IPS-18a (cell line): ENCODE data around the gene RPS6KC1.
"Not testable (repeated sequence)": the region's sequence is repeated elsewhere in the genome, so short reads cannot be mapped to it uniquely, and the experiment has no call there.

ENCODE experiments used
- H3K27ac ChIP-seq: one replicate; pipeline ENCODE4 v1.5.1; 2013; ENCODE audit warnings: low read length
- H3K27me3 ChIP-seq: one replicate; pipeline ENCODE4 v1.6.1; 2013; ENCODE audit warnings: mild to moderate bottlenecking, low read length; ENCODE audit not compliant: control insufficient read depth, insufficient read depth
- H3K36me3 ChIP-seq: one replicate; pipeline ENCODE4 v1.6.1; 2013; ENCODE audit warnings: low read depth, low read length; ENCODE audit not compliant: control insufficient read depth
- H3K4me1 ChIP-seq: one replicate; pipeline ENCODE4 v1.6.1; 2013; ENCODE audit warnings: low read depth, low read length; ENCODE audit not compliant: control insufficient read depth
- H3K4me3 ChIP-seq: one replicate; pipeline ENCODE4 v1.5.1; 2013; ENCODE audit warnings: low read length
- H3K9ac ChIP-seq: one replicate; pipeline ENCODE4 v1.6.1; 2013; ENCODE audit warnings: mild to moderate bottlenecking, low read length, moderate library complexity
- H3K9me3 ChIP-seq: one replicate; pipeline ENCODE4 v1.6.1; 2013; ENCODE audit warnings: low read depth, low read length; ENCODE audit not compliant: control insufficient read depth

RPS6KC1 gene

GRCh38 chr1:213171711-213172110, 120.7 kb downstream of the RPS6KC1 start:
- Histone ChIP-seq H3K36me3 (no peaks in the 10 kb centered on the region), H3K9ac (no peak overlapping the region), H3K9me3 (no peaks in the 10 kb centered on the region), H3K4me3 (no peak overlapping the region), H3K4me1 (no peaks in the 10 kb centered on the region), H3K27me3 (no peaks in the 10 kb centered on the region), H3K27ac (no peak overlapping the region)

- Histone ChIP-seq H3K27me3 (no peaks in the 10 kb centered on the region), H3K36me3 (no peaks in the 10 kb centered on the region), H3K4me1 (no peaks in the 10 kb centered on the region), H3K9ac (no peak overlapping the region), H3K9me3 (no peaks in the 10 kb centered on the region), H3K4me3 (no peak overlapping the region), H3K27ac (no peak overlapping the region)
Observed at GRCh38 chr1:213176341-213176740, 125.3 kb downstream of the RPS6KC1 start.

DNA sequence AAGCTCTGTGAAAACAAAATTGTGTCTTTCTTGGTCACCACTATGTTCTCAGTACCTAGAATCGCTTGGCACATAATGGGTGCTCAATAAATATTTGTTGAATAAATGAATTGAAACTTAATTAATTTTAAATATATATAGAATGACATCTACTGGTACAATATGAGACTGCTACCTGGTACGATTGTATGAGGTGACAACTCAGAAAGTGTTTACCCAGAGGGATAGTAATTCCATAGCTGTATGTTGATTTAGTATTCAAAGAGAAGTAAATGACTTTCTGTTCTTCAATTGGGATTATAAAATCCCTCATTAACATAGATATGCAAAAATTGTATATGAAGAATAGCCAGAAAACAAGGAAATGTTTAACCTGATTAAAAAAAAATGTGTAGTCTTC, 128.7 kb downstream of the RPS6KC1 start:
- Histone ChIP-seq H3K27me3 (no peaks in the 10 kb centered on the region), H3K9me3 (no peaks in the 10 kb centered on the region), H3K4me3 (no peak overlapping the region), H3K9ac (no peak overlapping the region), H3K36me3 (no peaks in the 10 kb centered on the region), H3K27ac (no peak overlapping the region), H3K4me1 (no peaks in the 10 kb centered on the region)

DNA sequence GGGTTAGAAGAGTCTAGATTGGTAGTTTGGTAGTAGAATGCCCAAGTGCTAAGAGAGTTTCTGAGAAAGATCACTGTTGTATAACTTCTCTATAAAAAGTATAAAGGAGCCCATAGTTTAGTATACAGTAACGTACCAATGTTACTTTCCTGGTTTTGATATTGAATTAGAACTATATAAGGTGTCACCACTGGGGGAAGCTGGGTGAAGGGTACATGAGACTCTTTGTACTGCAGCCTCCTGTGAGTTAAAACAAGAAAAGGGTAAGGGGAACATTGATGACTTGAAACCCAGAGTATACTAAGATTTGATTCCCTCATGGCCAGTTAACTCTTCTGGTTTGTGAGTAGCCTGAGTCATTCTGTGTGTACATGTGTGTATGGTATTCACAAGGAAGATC, 129.8 kb downstream of the RPS6KC1 start:
- Histone ChIP-seq H3K9me3 (no peaks in the 10 kb centered on the region), H3K27me3 (no peaks in the 10 kb centered on the region), H3K4me1 (no peaks in the 10 kb centered on the region), H3K27ac (no peak overlapping the region), H3K36me3 (no peaks in the 10 kb centered on the region), H3K9ac (no peak overlapping the region), H3K4me3 (no peak overlapping the region)

GRCh38 chr1:213183036-213183672, 132.1 kb downstream of the RPS6KC1 start:
- no peak overlapping the region for H3K9ac ChIP-seq
- no peak overlapping the region for H3K27ac ChIP-seq
- no peaks in the 10 kb centered on the region for H3K27me3 ChIP-seq
- H3K4me1 ChIP-seq = no peaks in the 10 kb centered on the region
- no peak overlapping the region for H3K4me3 ChIP-seq
- H3K9me3 ChIP-seq = no peaks in the 10 kb centered on the region
- no peaks in the 10 kb centered on the region for H3K36me3 ChIP-seq

- no peaks in the 10 kb centered on the region for H3K27me3 ChIP-seq
- H3K9me3 ChIP-seq = peaks cover 5% of the 10 kb centered on the region
- no peak overlapping the region for H3K4me3 ChIP-seq
- no peaks in the 10 kb centered on the region for H3K36me3 ChIP-seq
- no peak overlapping the region for H3K9ac ChIP-seq
- H3K4me1 ChIP-seq = no peaks in the 10 kb centered on the region
- no peak overlapping the region for H3K27ac ChIP-seq
Observed at GRCh38 chr1:213186168-213186567, 135.1 kb downstream of the RPS6KC1 start.

DNA sequence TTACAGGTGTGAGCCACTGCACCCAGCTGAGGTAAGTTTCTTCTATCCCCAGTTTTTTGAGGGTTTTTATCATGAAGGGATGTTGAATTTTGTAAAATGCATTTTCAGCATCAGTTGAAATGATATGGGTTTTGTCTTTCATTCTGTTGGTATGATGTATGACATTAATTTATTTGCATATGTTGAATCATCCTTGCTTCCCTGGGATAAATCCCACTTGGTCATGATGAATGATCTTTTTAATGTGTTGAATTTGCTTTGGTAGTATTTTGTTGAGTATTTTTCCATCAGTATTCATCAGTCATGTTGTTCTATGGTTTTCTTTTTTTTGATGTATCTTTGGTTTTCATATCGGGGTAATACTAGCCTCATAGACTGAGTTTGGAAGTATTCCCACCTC, 141.0 kb downstream of the RPS6KC1 start:
- Histone ChIP-seq H3K4me3 (no peak overlapping the region), H3K27ac (no peak overlapping the region), H3K36me3 (no peaks in the 10 kb centered on the region), H3K9ac (no peak overlapping the region), H3K4me1 (no peaks in the 10 kb centered on the region), H3K9me3 (peaks cover 5% of the 10 kb centered on the region), H3K27me3 (no peaks in the 10 kb centered on the region)

- Histone ChIP-seq H3K4me1 (no peaks in the 10 kb centered on the region), H3K9ac (no peak overlapping the region), H3K4me3 (no peak overlapping the region), H3K9me3 (peaks cover 5% of the 10 kb centered on the region), H3K27me3 (no peaks in the 10 kb centered on the region), H3K27ac (no peak overlapping the region), H3K36me3 (no peaks in the 10 kb centered on the region)
Observed at GRCh38 chr1:213194383-213194782, 143.3 kb downstream of the RPS6KC1 start.

GRCh38 chr1:213194855-213195254, 143.8 kb downstream of the RPS6KC1 start:
- H3K27ac ChIP-seq = no peak overlapping the region
- peaks cover 5% of the 10 kb centered on the region for H3K9me3 ChIP-seq
- H3K9ac ChIP-seq = no peak overlapping the region
- H3K4me1 ChIP-seq = no peaks in the 10 kb centered on the region
- no peak overlapping the region for H3K4me3 ChIP-seq
- H3K27me3 ChIP-seq = no peaks in the 10 kb centered on the region
- H3K36me3 ChIP-seq = no peaks in the 10 kb centered on the region

DNA sequence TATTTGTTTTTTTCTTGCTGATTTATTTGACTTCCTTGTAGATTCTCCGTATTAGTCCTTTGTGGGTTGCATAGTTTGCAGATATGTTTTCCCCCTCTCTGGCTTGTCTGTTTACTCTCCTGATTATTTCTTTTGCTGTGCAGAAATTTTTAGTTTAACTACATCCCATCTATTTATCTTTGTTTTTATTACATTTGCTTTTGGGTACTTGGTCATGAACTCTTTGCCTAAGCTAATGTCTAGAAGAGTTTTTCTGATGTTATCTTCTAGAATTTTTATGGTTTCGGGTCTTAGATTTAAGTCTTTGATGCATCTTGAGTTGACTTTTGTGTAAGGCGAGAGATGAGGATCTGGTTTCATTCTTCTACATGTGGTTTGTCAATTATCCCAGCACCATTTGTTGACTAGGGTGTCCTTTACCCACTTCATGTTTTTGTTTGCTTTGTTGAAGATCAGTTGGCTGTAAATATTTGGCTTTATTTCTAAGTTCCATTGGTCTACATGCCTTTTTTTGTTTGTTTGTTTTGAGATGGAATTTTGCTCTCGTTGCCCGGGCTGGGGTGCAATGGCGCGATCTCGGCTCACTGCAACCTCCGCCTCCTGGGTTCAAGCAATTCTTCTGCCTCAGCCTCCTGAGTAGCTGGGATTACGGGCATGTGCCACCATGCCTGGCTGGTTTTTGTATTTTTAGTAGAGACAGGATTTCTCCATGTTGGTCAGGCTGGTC, 145.4 kb downstream of the RPS6KC1 start:
- H3K9ac ChIP-seq, H3K4me3 ChIP-seq, H3K36me3 ChIP-seq, H3K9me3 ChIP-seq, H3K4me1 ChIP-seq, H3K27ac ChIP-seq, H3K27me3 ChIP-seq: not testable (repeated sequence)

- no peak overlapping the region for H3K4me3 ChIP-seq
- H3K27me3 ChIP-seq = no peaks in the 10 kb centered on the region
- H3K36me3 ChIP-seq = no peaks in the 10 kb centered on the region
- H3K27ac ChIP-seq = no peak overlapping the region
- H3K4me1 ChIP-seq = no peaks in the 10 kb centered on the region
- H3K9ac ChIP-seq = no peak overlapping the region
- no peaks in the 10 kb centered on the region for H3K9me3 ChIP-seq
Observed at GRCh38 chr1:213200630-213201029, 149.6 kb downstream of the RPS6KC1 start.
